Activated T-cell treated with anti-CD3 and anti-CD28 coated beads, Interleukin-2, amount 50 U/mL, for 24 hours (primary cell): ENCODE measurements around the gene ZFHX3.
"Not testable (repeated sequence)": the region's sequence is repeated elsewhere in the genome, so short reads cannot be mapped to it uniquely, and the experiment has no call there.

Experiments used
- DNase-seq: peaks from one replicate; pipeline ENCODE4 v3.0.0-alpha.2; 2020
- H3K27ac Mint-ChIP-seq: 2 replicates; pipeline ENCODE4 v1.8.0; 2020; ENCODE audit warnings: mild to moderate bottlenecking, mixed read lengths
- H3K27me3 Mint-ChIP-seq: 2 replicates; pipeline ENCODE4 v1.8.0; 2020; ENCODE audit warnings: mixed read lengths
- H3K36me3 Mint-ChIP-seq: 2 replicates; pipeline ENCODE4 v1.8.0; 2020; ENCODE audit warnings: low read depth, mixed read lengths
- H3K4me1 Mint-ChIP-seq: 2 replicates; pipeline ENCODE4 v1.8.0; 2020; ENCODE audit warnings: low read depth, mixed read lengths
- H3K4me3 Mint-ChIP-seq: 2 replicates; pipeline ENCODE4 v1.8.0; 2020; ENCODE audit warnings: mild to moderate bottlenecking, moderate library complexity, mixed read lengths
- H3K9me3 Mint-ChIP-seq: 2 replicates; pipeline ENCODE4 v1.8.0; 2020; ENCODE audit warnings: mixed read lengths

ZFHX3 gene

GRCh38 chr16:73080931-73081330 lies 33.0 kb upstream of the ZFHX3 start:
- no peak overlapping the region for H3K27ac Mint-ChIP-seq
- DNase-seq = no peak
- no peak overlapping the region for H3K4me3 Mint-ChIP-seq
- H3K27me3 Mint-ChIP-seq = peaks cover 8% of the 10 kb centered on the region
- H3K36me3 Mint-ChIP-seq = no peaks in the 10 kb centered on the region
- H3K4me1 Mint-ChIP-seq = no peaks in the 10 kb centered on the region
- H3K9me3 Mint-ChIP-seq = peaks cover 3% of the 10 kb centered on the region

GRCh38 chr16:73076324-73076810 lies 28.4 kb upstream of the ZFHX3 start:
- no peaks in the 10 kb centered on the region for H3K4me1 Mint-ChIP-seq
- peaks cover 14% of the 10 kb centered on the region for H3K27me3 Mint-ChIP-seq
- no peaks in the 10 kb centered on the region for H3K9me3 Mint-ChIP-seq
- no peak overlapping the region for H3K27ac Mint-ChIP-seq
- no peak for DNase-seq
- H3K4me3 Mint-ChIP-seq = no peak overlapping the region
- H3K36me3 Mint-ChIP-seq = no peaks in the 10 kb centered on the region

- DNase-seq = no peak
- Mint-ChIP-seq H3K4me3 (no peak overlapping the region), H3K27me3 (peaks cover 28% of the 10 kb centered on the region), H3K27ac (no peak overlapping the region), H3K36me3 (no peaks in the 10 kb centered on the region), H3K9me3 (no peaks in the 10 kb centered on the region), H3K4me1 (peaks cover 3% of the 10 kb centered on the region)
Measured at GRCh38 chr16:73074382-73074781, 26.5 kb upstream of the ZFHX3 start.

GRCh38 chr16:73072051-73072450 lies 24.1 kb upstream of the ZFHX3 start:
- H3K9me3 Mint-ChIP-seq, H3K4me1 Mint-ChIP-seq, H3K36me3 Mint-ChIP-seq, H3K4me3 Mint-ChIP-seq, DNase-seq, H3K27ac Mint-ChIP-seq: not testable (repeated sequence)
- H3K27me3 Mint-ChIP-seq = peaks cover 49% of the 10 kb centered on the region

GRCh38 chr16:73071131-73071940 lies 23.4 kb upstream of the ZFHX3 start:
- no peak for DNase-seq
- no peaks in the 10 kb centered on the region for H3K9me3 Mint-ChIP-seq
- peaks cover 3% of the 10 kb centered on the region for H3K4me1 Mint-ChIP-seq
- H3K36me3 Mint-ChIP-seq = no peaks in the 10 kb centered on the region
- H3K27me3 Mint-ChIP-seq = peaks cover 51% of the 10 kb centered on the region
- H3K4me3 Mint-ChIP-seq = no peak overlapping the region
- no peak overlapping the region for H3K27ac Mint-ChIP-seq

GRCh38 chr16:73069581-73070262 lies 21.8 kb upstream of the ZFHX3 start:
- Mint-ChIP-seq H3K36me3 (no peaks in the 10 kb centered on the region), H3K4me3 (no peak overlapping the region), H3K9me3 (no peaks in the 10 kb centered on the region), H3K4me1 (peaks cover 3% of the 10 kb centered on the region), H3K27me3 (peaks cover 66% of the 10 kb centered on the region), H3K27ac (no peak overlapping the region)
- no peak for DNase-seq

- Mint-ChIP-seq H3K4me3 (no peak overlapping the region), H3K4me1 (peaks cover 3% of the 10 kb centered on the region), H3K9me3 (no peaks in the 10 kb centered on the region), H3K36me3 (no peaks in the 10 kb centered on the region), H3K27ac (no peak overlapping the region), H3K27me3 (peaks cover 76% of the 10 kb centered on the region)
- DNase-seq = no peak
Measured at GRCh38 chr16:73068541-73069401, 20.8 kb upstream of the ZFHX3 start.

- Mint-ChIP-seq H3K4me3 (no peak overlapping the region), H3K27me3 (peaks cover 79% of the 10 kb centered on the region), H3K4me1 (peaks cover 3% of the 10 kb centered on the region), H3K36me3 (no peaks in the 10 kb centered on the region), H3K9me3 (no peaks in the 10 kb centered on the region), H3K27ac (no peak overlapping the region)
- DNase-seq = no peak
Measured at GRCh38 chr16:73067671-73068540, 20.0 kb upstream of the ZFHX3 start.

- no peak for DNase-seq
- H3K36me3 Mint-ChIP-seq = no peaks in the 10 kb centered on the region
- H3K27me3 Mint-ChIP-seq = peaks cover 87% of the 10 kb centered on the region
- no peaks in the 10 kb centered on the region for H3K9me3 Mint-ChIP-seq
- no peak overlapping the region for H3K27ac Mint-ChIP-seq
- peaks cover 5% of the 10 kb centered on the region for H3K4me1 Mint-ChIP-seq
- no peak overlapping the region for H3K4me3 Mint-ChIP-seq
Measured at GRCh38 chr16:73066927-73067670, 19.2 kb upstream of the ZFHX3 start.

- H3K27ac Mint-ChIP-seq = no peak overlapping the region
- H3K36me3 Mint-ChIP-seq = no peaks in the 10 kb centered on the region
- no peak for DNase-seq
- H3K9me3 Mint-ChIP-seq = no peaks in the 10 kb centered on the region
- no peak overlapping the region for H3K4me3 Mint-ChIP-seq
- peaks cover 5% of the 10 kb centered on the region for H3K4me1 Mint-ChIP-seq
- peaks cover 85% of the 10 kb centered on the region for H3K27me3 Mint-ChIP-seq
Measured at GRCh38 chr16:73066331-73066926, 18.5 kb upstream of the ZFHX3 start.

GRCh38 chr16:73065632-73066330 lies 17.9 kb upstream of the ZFHX3 start:
- no peak overlapping the region for H3K4me3 Mint-ChIP-seq
- peaks cover 2% of the 10 kb centered on the region for H3K4me1 Mint-ChIP-seq
- H3K27ac Mint-ChIP-seq = no peak overlapping the region
- peaks cover 83% of the 10 kb centered on the region for H3K27me3 Mint-ChIP-seq
- no peaks in the 10 kb centered on the region for H3K36me3 Mint-ChIP-seq
- no peaks in the 10 kb centered on the region for H3K9me3 Mint-ChIP-seq
- DNase-seq = no peak

GRCh38 chr16:73064994-73065545 lies 17.1 kb upstream of the ZFHX3 start:
- no peaks in the 10 kb centered on the region for H3K9me3 Mint-ChIP-seq
- H3K27ac Mint-ChIP-seq = no peak overlapping the region
- no peak for DNase-seq
- H3K27me3 Mint-ChIP-seq = peaks cover 83% of the 10 kb centered on the region
- H3K36me3 Mint-ChIP-seq = no peaks in the 10 kb centered on the region
- H3K4me3 Mint-ChIP-seq = no peak overlapping the region
- H3K4me1 Mint-ChIP-seq = peaks cover 2% of the 10 kb centered on the region
